Hepatocyte (in vitro differentiated cells): ENCODE data around the gene TUT1. TPM values are rescaled to one million over a fixed set of nuclear protein-coding genes. Genes with fewer than 3 reads are reported as not detected.
A peak's percentile ranks its signal among the peaks of the same experiment; 100 is the strongest.

Experiments used
- DNase-seq: peaks from one replicate; pipeline ENCODE4 v3.0.0-alpha.2; 2016; ENCODE audit warnings: low spot score
- H2AFZ ChIP-seq: fragments of 200-600 bp; sonication (generic); 2 replicates; pipeline ENCODE4 v1.6.0; 2016; ENCODE audit warnings: antibody characterized with exemption, mild to moderate bottlenecking
- H3K27ac ChIP-seq: fragments of 200-600 bp; sonication (generic); 2 replicates; pipeline ENCODE4 v1.5.1; 2016; ENCODE audit warnings: mild to moderate bottlenecking
- H3K27me3 ChIP-seq: fragments of 200-600 bp; sonication (generic); 2 replicates; pipeline ENCODE4 v1.6.1; 2016
- H3K36me3 ChIP-seq: fragments of 200-600 bp; sonication (generic); replicated peaks from 2 replicates; pipeline ENCODE4 v1.5.1; 2016; ENCODE audit warnings: low read depth; ENCODE audit not compliant: insufficient read depth
- H3K4me1 ChIP-seq: fragments of 200-600 bp; sonication (generic); 2 replicates; pipeline ENCODE4 v1.5.1; 2016; ENCODE audit warnings: mild to moderate bottlenecking, moderate library complexity; ENCODE audit not compliant: insufficient read depth
- H3K4me2 ChIP-seq: fragments of 200-600 bp; sonication (generic); 2 replicates; pipeline ENCODE4 v1.6.0; 2016
- H3K4me3 ChIP-seq: fragments of 200-600 bp; sonication (generic); 2 replicates; pipeline ENCODE4 v1.5.1; 2016; ENCODE audit warnings: mild to moderate bottlenecking
- H3K79me2 ChIP-seq: fragments of 200-600 bp; sonication (generic); 2 replicates; pipeline ENCODE4 v1.6.0; 2017; ENCODE audit warnings: mild to moderate bottlenecking
- H3K9me2 ChIP-seq: fragments of 200-600 bp; sonication (generic); replicated peaks from 2 replicates; pipeline ENCODE4 v1.6.0; 2017; ENCODE audit warnings: mild to moderate bottlenecking; ENCODE audit not compliant: insufficient read depth
- H3K9me3 ChIP-seq: fragments of 200-600 bp; sonication (generic); 2 replicates; pipeline ENCODE4 v1.5.1; 2016; ENCODE audit warnings: low read depth, mild to moderate bottlenecking
- H4K20me1 ChIP-seq: fragments of 200-600 bp; sonication (generic); 2 replicates; pipeline ENCODE4 v1.6.0; 2016; ENCODE audit warnings: mild to moderate bottlenecking; ENCODE audit not compliant: insufficient read depth, poor library complexity, severe bottlenecking
- EZH2 ChIP-seq: fragments of 200-600 bp; sonication (generic); IDR thresholded peaks from 2 replicates; pipeline ENCODE4 v1.6.1; 2016; ENCODE audit warnings: antibody characterized with exemption, mild to moderate bottlenecking, borderline replicate concordance
- EZH2phosphoT487 ChIP-seq: fragments of 200-600 bp; sonication (generic); IDR thresholded peaks from one replicate; pipeline ENCODE4 v1.6.1; 2018; ENCODE audit warnings: antibody characterized with exemption, mild to moderate bottlenecking, low read depth, moderate library complexity; ENCODE audit not compliant: unreplicated experiment, severe bottlenecking
- WGBS: methylation state at CpG from one replicate; pipeline ENCODE4 v1.1.6; 2016; ENCODE audit warnings: low lambda C conversion rate; ENCODE audit errors: missing lambda C conversion rate; 5-methylcytosine and 5-hydroxymethylcytosine counted together
- polyA plus RNA-seq: library from polyadenylated mRNA; unstranded; fragments of >200 nt; fragmentation: Nextera tagmentation; extraction: Ambion mirVana; gene quantifications from 2 replicates; pipeline ENCODE4 v1.2.1, GENCODE V29; 2016
- total RNA-seq: library from RNA; depleted of rRNA; stranded (reverse); fragments of >200 nt; gene quantifications from 2 replicates; pipeline ENCODE4 v1.2.3, GENCODE V29; 2014
- TF ChIP-seq, protein P1 (sequence below): fragments of 200-600 bp; sonication (generic); IDR thresholded peaks from 2 replicates; pipeline ENCODE4 v1.5.1; 2016; ENCODE audit warnings: antibody characterized with exemption, mild to moderate bottlenecking; ENCODE audit not compliant: poor library complexity

The TUT1 gene
- total and polyA plus RNA-seq, 2 experiments from 2014 or later, result 11.7 to 14.2 TPM

DNA sequence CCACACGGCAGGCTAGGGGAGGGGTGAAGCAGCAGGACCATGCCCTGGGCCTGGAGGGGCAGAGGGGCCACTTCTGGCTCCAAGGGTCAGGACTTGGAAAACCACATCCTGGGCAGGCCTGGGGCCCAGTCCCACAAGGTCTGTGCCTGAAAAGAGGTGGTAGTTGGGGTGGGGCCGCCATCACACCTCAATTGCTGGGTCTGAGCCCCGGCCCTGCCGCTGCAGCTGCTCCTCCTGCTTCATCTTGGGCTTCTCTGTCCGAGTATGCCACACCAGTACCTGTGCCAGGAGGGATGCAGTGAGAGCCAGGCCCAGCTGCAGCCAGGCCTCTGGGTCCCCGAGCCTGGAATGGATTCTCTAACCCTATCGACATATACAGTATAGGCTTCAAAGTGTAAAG is 24.2 kb upstream of the TUT1 start:
- H3K4me2 ChIP-seq, result no peak overlapping the region
- no peaks in the 10 kb centered on the region for H3K9me3 ChIP-seq
- no peaks in the 10 kb centered on the region for H3K36me3 ChIP-seq
- no peak overlapping the region for H2AFZ ChIP-seq
- peaks cover 28% of the 10 kb centered on the region for H3K79me2 ChIP-seq
- peaks cover 19% of the 10 kb centered on the region for H3K4me1 ChIP-seq
- H3K27ac ChIP-seq, result no peak overlapping the region
- DNase-seq, result no peak
- 97% methylated on average over 7 of the region's 7 CpGs for WGBS
- no peak overlapping the region for H3K4me3 ChIP-seq
- no peaks in the 10 kb centered on the region for H4K20me1 ChIP-seq
- H3K27me3 ChIP-seq, result no peaks in the 10 kb centered on the region
- H3K9me2 ChIP-seq, result no peaks in the 10 kb centered on the region
- TF ChIP-seq EZH2, result no peak
- TF ChIP-seq EZH2phosphoT487, result no peak
- TF ChIP-seq, protein P1, sequence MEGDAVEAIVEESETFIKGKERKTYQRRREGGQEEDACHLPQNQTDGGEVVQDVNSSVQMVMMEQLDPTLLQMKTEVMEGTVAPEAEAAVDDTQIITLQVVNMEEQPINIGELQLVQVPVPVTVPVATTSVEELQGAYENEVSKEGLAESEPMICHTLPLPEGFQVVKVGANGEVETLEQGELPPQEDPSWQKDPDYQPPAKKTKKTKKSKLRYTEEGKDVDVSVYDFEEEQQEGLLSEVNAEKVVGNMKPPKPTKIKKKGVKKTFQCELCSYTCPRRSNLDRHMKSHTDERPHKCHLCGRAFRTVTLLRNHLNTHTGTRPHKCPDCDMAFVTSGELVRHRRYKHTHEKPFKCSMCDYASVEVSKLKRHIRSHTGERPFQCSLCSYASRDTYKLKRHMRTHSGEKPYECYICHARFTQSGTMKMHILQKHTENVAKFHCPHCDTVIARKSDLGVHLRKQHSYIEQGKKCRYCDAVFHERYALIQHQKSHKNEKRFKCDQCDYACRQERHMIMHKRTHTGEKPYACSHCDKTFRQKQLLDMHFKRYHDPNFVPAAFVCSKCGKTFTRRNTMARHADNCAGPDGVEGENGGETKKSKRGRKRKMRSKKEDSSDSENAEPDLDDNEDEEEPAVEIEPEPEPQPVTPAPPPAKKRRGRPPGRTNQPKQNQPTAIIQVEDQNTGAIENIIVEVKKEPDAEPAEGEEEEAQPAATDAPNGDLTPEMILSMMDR, result no peak

GRCh38 chr11:62614275-62614674 is 23.0 kb upstream of the TUT1 start:
- peak overlapping the region; percentile 97 for H3K27ac ChIP-seq
- WGBS, result 72% methylated on average over 8 of the region's 8 CpGs

GRCh38 chr11:62613291-62613778 is 22.0 kb upstream of the TUT1 start:
- 86% methylated on average over 15 of the region's 15 CpGs for WGBS
- H3K4me3 ChIP-seq, result no peak overlapping the region
- no peaks in the 10 kb centered on the region for H3K27me3 ChIP-seq
- no peak overlapping the region for H2AFZ ChIP-seq
- DNase-seq, result no peak
- peaks cover 14% of the 10 kb centered on the region for H3K79me2 ChIP-seq
- H3K36me3 ChIP-seq, result no peaks in the 10 kb centered on the region
- H3K4me1 ChIP-seq, result peaks cover 15% of the 10 kb centered on the region
- peak overlapping the region; percentile 98 for H3K4me2 ChIP-seq
- H3K9me3 ChIP-seq, result no peaks in the 10 kb centered on the region
- peak overlapping the region; percentile 97 for H3K27ac ChIP-seq
- TF ChIP-seq, protein P1, result no peak
- TF ChIP-seq EZH2phosphoT487 (no peak), EZH2 (no peak)
- no peaks in the 10 kb centered on the region for H3K9me2 ChIP-seq
- no peaks in the 10 kb centered on the region for H4K20me1 ChIP-seq

More at GRCh38 chr11:62614275-62614674, 23.0 kb upstream of the TUT1 start:
- Histone ChIP-seq H3K9me3 (no peaks in the 10 kb centered on the region), H3K27me3 (no peaks in the 10 kb centered on the region), H3K36me3 (no peaks in the 10 kb centered on the region), H2AFZ (no peak overlapping the region), H3K4me3 (no peak overlapping the region), H3K79me2 (peaks cover 21% of the 10 kb centered on the region), H3K4me2 (no peak overlapping the region), H3K9me2 (no peaks in the 10 kb centered on the region), H4K20me1 (no peaks in the 10 kb centered on the region), H3K4me1 (peaks cover 15% of the 10 kb centered on the region)
- TF ChIP-seq EZH2phosphoT487 (no peak), EZH2 (no peak)
- TF ChIP-seq, protein P1, result no peak
- peak; percentile 77 for DNase-seq
